Measurements from ENCODE around the gene NPLOC4.
"Not testable (repeated sequence)": the region's sequence is repeated elsewhere in the genome, so short reads cannot be mapped to it uniquely, and the experiment has no call there.

Gene NPLOC4

GRCh38 chr17:81618307-81618706 is 18.6 kb downstream of the NPLOC4 start:
- H3K27me3 ChIP-seq (ENCODE audit: control insufficient read depth, insufficient read depth, low read length); H3K9ac ChIP-seq (ENCODE audit: low read length); H3K4me1 ChIP-seq (ENCODE audit: control insufficient read depth, low read depth, low read length); H3K27ac ChIP-seq (ENCODE audit: low read length); H3K4me3 ChIP-seq (ENCODE audit: low read length); H3K9me3 ChIP-seq (ENCODE audit: control insufficient read depth, low read depth, low read length): not testable (repeated sequence)
- peaks cover 52% of the 10 kb centered on the region for H3K36me3 ChIP-seq (ENCODE audit: control insufficient read depth, low read depth, low read length)

DNA sequence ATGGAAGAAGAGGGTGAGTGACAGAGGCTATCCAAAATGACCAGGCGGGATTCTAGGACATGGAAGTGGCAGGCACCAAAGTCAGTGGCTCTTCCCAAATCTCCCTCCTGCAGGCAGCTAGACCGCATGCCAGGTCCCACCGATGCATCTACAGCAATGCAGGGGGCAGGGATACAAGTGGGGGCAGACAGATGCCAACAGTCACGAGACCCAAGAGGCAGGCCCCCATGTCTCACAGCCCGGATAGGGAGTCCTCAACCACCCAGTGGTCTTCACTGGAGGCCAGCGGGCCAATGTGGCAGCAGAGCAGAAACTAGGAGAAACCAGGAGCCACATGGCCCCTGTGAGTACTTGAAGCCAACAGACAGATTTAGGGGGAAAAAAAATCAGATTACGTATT is 20.0 kb downstream of the NPLOC4 start:
- H3K36me3 ChIP-seq (ENCODE audit: control insufficient read depth, low read depth, low read length): peaks cover 53% of the 10 kb centered on the region
- no peaks in the 10 kb centered on the region for H3K4me1 ChIP-seq (ENCODE audit: control insufficient read depth, low read depth, low read length)

DNA sequence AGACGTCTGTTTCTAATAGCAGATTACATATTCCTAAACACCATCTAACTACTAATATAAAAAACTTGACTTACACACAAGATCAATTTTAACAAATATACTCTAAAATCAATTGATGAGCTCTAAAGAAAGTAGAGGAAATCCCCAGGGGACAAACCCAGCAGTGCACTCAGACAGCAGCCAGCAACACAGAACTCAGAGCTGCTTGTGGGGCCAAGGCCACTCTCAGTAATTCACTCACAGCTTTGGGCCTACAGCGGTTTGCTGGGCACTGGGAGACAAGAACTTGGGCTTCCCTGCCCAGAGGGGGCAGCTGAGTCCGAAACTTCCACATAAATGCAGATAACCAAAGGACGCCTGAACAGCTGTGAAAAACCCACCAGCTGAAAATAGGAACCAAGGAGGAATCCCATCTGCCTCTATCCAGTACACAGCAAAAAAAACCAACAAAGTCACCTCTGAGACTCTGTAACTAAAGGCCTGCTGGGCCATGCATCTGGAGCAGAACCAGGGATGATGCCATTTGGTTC is 21.4 kb downstream of the NPLOC4 start:
- no peaks in the 10 kb centered on the region for H3K27me3 ChIP-seq (ENCODE audit: control insufficient read depth, insufficient read depth, low read length)
- H3K27ac ChIP-seq (ENCODE audit: low read length): no peak overlapping the region
- no peaks in the 10 kb centered on the region for H3K4me1 ChIP-seq (ENCODE audit: control insufficient read depth, low read depth, low read length)
- H3K9ac ChIP-seq (ENCODE audit: low read length): no peak overlapping the region
- H3K9me3 ChIP-seq (ENCODE audit: control insufficient read depth, low read depth, low read length): no peaks in the 10 kb centered on the region
- peaks cover 41% of the 10 kb centered on the region for H3K36me3 ChIP-seq (ENCODE audit: control insufficient read depth, low read depth, low read length)
- no peak overlapping the region for H3K4me3 ChIP-seq (ENCODE audit: low read length)

More for the DNA sequence above, 20.0 kb downstream of the NPLOC4 start:
- H3K27ac ChIP-seq (ENCODE audit: low read length): no peak overlapping the region
- no peak overlapping the region for H3K4me3 ChIP-seq (ENCODE audit: low read length)
- no peak overlapping the region for H3K9ac ChIP-seq (ENCODE audit: low read length)
- H3K27me3 ChIP-seq (ENCODE audit: control insufficient read depth, insufficient read depth, low read length): no peaks in the 10 kb centered on the region
- no peaks in the 10 kb centered on the region for H3K9me3 ChIP-seq (ENCODE audit: control insufficient read depth, low read depth, low read length)

DNA sequence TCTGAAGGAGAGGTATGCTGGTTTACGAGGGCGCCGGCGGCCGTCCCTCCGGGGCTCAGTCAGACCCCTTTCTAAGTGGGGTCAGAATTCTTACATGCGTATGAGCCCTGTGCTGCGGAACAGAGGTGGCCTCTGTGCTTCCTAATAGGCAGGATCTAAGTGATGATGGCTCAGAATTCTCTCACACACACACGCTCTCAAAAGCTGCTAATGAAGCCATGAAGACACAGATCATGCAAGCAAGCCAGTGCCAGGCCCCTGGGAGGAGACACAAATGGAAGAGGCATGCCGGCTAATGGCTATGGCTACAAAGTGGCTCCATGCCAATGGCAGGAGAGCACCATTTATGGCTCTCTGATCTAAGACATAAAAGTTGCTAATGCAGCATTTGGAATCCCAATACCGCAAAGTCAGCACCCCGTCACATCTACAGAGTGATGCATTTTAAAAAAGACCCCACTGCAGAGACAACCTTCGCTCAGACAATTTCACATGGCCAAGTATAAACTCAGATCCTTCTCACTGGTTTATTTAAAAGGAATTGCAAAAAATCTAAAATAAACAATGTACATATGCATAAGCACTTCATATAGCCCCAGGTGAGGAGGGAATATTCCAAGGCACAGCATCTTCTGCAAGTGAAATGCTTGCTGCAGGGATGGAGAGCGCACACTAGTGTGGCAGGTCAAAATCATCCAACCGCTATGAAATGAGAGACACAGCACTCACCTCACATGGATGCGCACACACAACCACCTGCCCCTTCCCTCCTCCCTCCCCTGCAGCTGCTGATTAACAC is 24.5 kb downstream of the NPLOC4 start:
- Histone ChIP-seq H3K4me1 (ENCODE audit: control insufficient read depth, low read depth, low read length) (no peaks in the 10 kb centered on the region), H3K36me3 (ENCODE audit: control insufficient read depth, low read depth, low read length) (peaks cover 59% of the 10 kb centered on the region), H3K9ac (ENCODE audit: low read length) (no peak overlapping the region), H3K27ac (ENCODE audit: low read length) (no peak overlapping the region), H3K9me3 (ENCODE audit: control insufficient read depth, low read depth, low read length) (no peaks in the 10 kb centered on the region), H3K4me3 (ENCODE audit: low read length) (no peak overlapping the region), H3K27me3 (ENCODE audit: control insufficient read depth, insufficient read depth, low read length) (no peaks in the 10 kb centered on the region)

GRCh38 chr17:81609541-81610311 is 27.2 kb downstream of the NPLOC4 start:
- H3K27ac ChIP-seq (ENCODE audit: low read length): no peak overlapping the region
- no peaks in the 10 kb centered on the region for H3K4me1 ChIP-seq (ENCODE audit: control insufficient read depth, low read depth, low read length)
- H3K9me3 ChIP-seq (ENCODE audit: control insufficient read depth, low read depth, low read length): no peaks in the 10 kb centered on the region
- H3K36me3 ChIP-seq (ENCODE audit: control insufficient read depth, low read depth, low read length): peaks cover 60% of the 10 kb centered on the region
- no peak overlapping the region for H3K9ac ChIP-seq (ENCODE audit: low read length)
- no peak overlapping the region for H3K4me3 ChIP-seq (ENCODE audit: low read length)
- no peaks in the 10 kb centered on the region for H3K27me3 ChIP-seq (ENCODE audit: control insufficient read depth, insufficient read depth, low read length)

DNA sequence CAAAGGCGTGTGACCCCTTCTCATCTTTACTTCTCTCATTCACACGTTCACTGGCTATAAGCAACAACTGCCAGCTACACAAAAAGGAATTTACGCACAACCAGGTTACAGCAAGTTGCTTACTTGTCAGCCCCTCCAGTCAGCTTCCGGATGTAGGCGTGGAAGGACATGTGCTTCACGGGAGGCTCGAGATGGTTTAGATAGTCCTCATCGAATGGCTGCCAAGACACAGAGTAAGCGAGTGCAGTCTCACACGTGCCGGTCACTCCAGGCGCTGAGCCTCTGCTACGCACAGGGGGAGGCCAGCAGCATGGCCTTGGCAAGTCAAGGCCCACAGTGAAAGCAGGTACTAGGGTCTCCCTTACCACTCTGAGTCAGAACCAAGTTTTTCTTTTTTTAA is 28.3 kb downstream of the NPLOC4 start:
- H3K27ac ChIP-seq (ENCODE audit: low read length): no peak overlapping the region
- no peak overlapping the region for H3K4me3 ChIP-seq (ENCODE audit: low read length)
- no peaks in the 10 kb centered on the region for H3K9me3 ChIP-seq (ENCODE audit: control insufficient read depth, low read depth, low read length)
- no peaks in the 10 kb centered on the region for H3K27me3 ChIP-seq (ENCODE audit: control insufficient read depth, insufficient read depth, low read length)
- no peak overlapping the region for H3K9ac ChIP-seq (ENCODE audit: low read length)
- peaks cover 68% of the 10 kb centered on the region for H3K36me3 ChIP-seq (ENCODE audit: control insufficient read depth, low read depth, low read length)
- no peaks in the 10 kb centered on the region for H3K4me1 ChIP-seq (ENCODE audit: control insufficient read depth, low read depth, low read length)

DNA sequence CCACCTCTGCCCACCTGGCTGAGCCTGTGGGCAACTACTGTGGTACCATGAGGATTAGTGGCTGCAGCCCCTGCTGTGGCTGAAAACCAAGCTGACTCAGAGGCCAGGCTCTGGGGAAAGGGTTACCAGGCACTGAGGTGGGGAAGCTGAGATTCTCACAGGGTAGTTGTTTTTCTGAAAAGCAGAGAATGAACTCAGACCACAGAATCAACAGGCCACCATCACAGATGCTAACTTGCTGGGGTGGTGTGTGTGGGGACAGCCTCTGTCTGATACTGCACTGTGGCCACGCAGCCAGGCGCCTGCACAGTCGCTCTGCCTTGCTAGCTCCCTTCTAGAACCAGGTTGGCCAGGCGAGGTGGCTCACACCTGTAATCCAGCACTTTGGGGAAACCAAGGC is 28.8 kb downstream of the NPLOC4 start:
- Histone ChIP-seq H3K36me3 (ENCODE audit: control insufficient read depth, low read depth, low read length) (peaks cover 70% of the 10 kb centered on the region), H3K4me3 (ENCODE audit: low read length) (no peak overlapping the region), H3K4me1 (ENCODE audit: control insufficient read depth, low read depth, low read length) (no peaks in the 10 kb centered on the region), H3K9ac (ENCODE audit: low read length) (no peak overlapping the region), H3K9me3 (ENCODE audit: control insufficient read depth, low read depth, low read length) (no peaks in the 10 kb centered on the region), H3K27me3 (ENCODE audit: control insufficient read depth, insufficient read depth, low read length) (no peaks in the 10 kb centered on the region), H3K27ac (ENCODE audit: low read length) (no peak overlapping the region)

- Histone ChIP-seq H3K27ac (ENCODE audit: low read length) (no peak overlapping the region), H3K36me3 (ENCODE audit: control insufficient read depth, low read depth, low read length) (peaks cover 66% of the 10 kb centered on the region), H3K4me3 (ENCODE audit: low read length) (no peak overlapping the region)
Observed at GRCh38 chr17:81607431-81607830, 29.5 kb downstream of the NPLOC4 start.

GRCh38 chr17:81603846-81604610 is 32.9 kb downstream of the NPLOC4 start:
- Histone ChIP-seq H3K27me3 (ENCODE audit: control insufficient read depth, insufficient read depth, low read length) (no peaks in the 10 kb centered on the region), H3K36me3 (ENCODE audit: control insufficient read depth, low read depth, low read length) (peaks cover 68% of the 10 kb centered on the region), H3K4me3 (ENCODE audit: low read length) (no peak overlapping the region), H3K9ac (ENCODE audit: low read length) (no peak overlapping the region), H3K4me1 (ENCODE audit: control insufficient read depth, low read depth, low read length) (no peaks in the 10 kb centered on the region), H3K27ac (ENCODE audit: low read length) (no peak overlapping the region), H3K9me3 (ENCODE audit: control insufficient read depth, low read depth, low read length) (no peaks in the 10 kb centered on the region)

More at GRCh38 chr17:81607431-81607830, 29.5 kb downstream of the NPLOC4 start:
- H3K4me1 ChIP-seq (ENCODE audit: control insufficient read depth, low read depth, low read length): no peaks in the 10 kb centered on the region
- H3K9me3 ChIP-seq (ENCODE audit: control insufficient read depth, low read depth, low read length): no peaks in the 10 kb centered on the region
- no peaks in the 10 kb centered on the region for H3K27me3 ChIP-seq (ENCODE audit: control insufficient read depth, insufficient read depth, low read length)
- no peak overlapping the region for H3K9ac ChIP-seq (ENCODE audit: low read length)

- Histone ChIP-seq H3K27me3 (ENCODE audit: control insufficient read depth, insufficient read depth, low read length) (no peaks in the 10 kb centered on the region), H3K9ac (ENCODE audit: low read length) (no peak overlapping the region), H3K9me3 (ENCODE audit: control insufficient read depth, low read depth, low read length) (no peaks in the 10 kb centered on the region), H3K4me1 (ENCODE audit: control insufficient read depth, low read depth, low read length) (no peaks in the 10 kb centered on the region), H3K27ac (ENCODE audit: low read length) (no peak overlapping the region), H3K36me3 (ENCODE audit: control insufficient read depth, low read depth, low read length) (peaks cover 66% of the 10 kb centered on the region), H3K4me3 (ENCODE audit: low read length) (no peak overlapping the region)
Observed at GRCh38 chr17:81601525-81602120, 35.3 kb downstream of the NPLOC4 start.

Data from iPS-18a (cell line).